ENCODE measurements around the gene LTB4R2. TPM values are rescaled to one million over a fixed set of nuclear protein-coding genes. Genes with fewer than 3 reads are reported as not detected.

The LTB4R2 gene
- total and polyA plus RNA-seq, 2 donors (not counting 1 experiment from before 2014, with no cell fraction given) = 0.23 to 1.8 TPM

DNA sequence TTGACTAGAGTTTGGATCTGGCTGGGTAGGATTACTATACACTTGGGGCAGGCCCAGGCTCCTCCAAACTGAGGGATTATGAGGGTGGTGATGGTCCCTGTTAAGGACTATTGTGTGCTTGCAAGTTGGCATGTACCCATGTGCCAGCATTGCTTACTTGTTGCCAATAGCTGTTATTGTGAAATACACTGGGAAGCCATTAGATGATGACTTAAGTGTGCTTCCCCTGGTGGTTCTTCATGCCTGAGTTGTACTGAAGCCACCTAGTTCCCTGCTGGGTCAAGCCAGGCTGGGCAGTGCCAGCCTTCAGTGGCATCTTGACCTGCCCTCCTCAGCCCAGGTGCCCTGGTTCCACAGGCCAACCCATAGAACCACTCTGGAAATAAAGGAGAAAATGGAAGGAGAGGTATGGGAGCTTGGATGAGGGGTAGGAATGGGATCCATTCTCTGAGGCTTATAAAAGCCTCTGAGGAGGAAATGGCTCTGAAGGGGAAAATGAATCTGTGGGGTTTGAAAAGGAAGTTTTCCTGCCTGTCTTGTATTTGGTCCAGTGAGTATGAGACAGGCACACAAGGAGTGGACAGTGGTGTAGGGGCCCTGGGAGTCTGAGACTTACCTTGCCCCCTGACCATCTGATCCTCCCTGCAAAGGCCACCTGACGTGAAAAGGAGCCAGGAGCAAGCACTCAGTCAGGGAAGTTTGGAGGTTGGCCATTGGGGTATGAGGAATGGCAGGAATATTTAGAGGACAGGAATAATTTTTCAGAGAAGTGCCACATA lies 2.1 kb downstream of the LTB4R2 start:
- H2AFZ ChIP-seq (ENCODE audit: low read length) = no peak overlapping the region
- TF ChIP-seq, protein P1, sequence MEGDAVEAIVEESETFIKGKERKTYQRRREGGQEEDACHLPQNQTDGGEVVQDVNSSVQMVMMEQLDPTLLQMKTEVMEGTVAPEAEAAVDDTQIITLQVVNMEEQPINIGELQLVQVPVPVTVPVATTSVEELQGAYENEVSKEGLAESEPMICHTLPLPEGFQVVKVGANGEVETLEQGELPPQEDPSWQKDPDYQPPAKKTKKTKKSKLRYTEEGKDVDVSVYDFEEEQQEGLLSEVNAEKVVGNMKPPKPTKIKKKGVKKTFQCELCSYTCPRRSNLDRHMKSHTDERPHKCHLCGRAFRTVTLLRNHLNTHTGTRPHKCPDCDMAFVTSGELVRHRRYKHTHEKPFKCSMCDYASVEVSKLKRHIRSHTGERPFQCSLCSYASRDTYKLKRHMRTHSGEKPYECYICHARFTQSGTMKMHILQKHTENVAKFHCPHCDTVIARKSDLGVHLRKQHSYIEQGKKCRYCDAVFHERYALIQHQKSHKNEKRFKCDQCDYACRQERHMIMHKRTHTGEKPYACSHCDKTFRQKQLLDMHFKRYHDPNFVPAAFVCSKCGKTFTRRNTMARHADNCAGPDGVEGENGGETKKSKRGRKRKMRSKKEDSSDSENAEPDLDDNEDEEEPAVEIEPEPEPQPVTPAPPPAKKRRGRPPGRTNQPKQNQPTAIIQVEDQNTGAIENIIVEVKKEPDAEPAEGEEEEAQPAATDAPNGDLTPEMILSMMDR (conservative IDR thresholded peaks at IDR 0.05 in 1 of 2, IDR thresholded peaks at IDR 0.05 in 1 of 2; ENCODE audit: low read depth in 1 of 2, low read length in 2 of 2) = no peak
- no peak for TF ChIP-seq EZH2 (IDR thresholded peaks at IDR 0.05; ENCODE audit: low read length, missing control alignments)
- H3K36me3 ChIP-seq (ENCODE audit: control insufficient read depth, insufficient read depth, low read length) = peaks cover 2% of the 10 kb centered on the region
- DNase-seq (ENCODE audit: low read depth in 2 of 2) = peak in 1 of 2 donors; percentile 29
- H3K4me1 ChIP-seq (ENCODE audit: control insufficient read depth, extremely low read depth, insufficient read depth, low read length) = peaks cover 13% of the 10 kb centered on the region
- H3K9ac ChIP-seq (ENCODE audit: insufficient read depth, low read length) = no peak overlapping the region
- no peaks in the 10 kb centered on the region for H3K27me3 ChIP-seq (ENCODE audit: control insufficient read depth, insufficient read depth, low read length)
- no peak overlapping the region for H3K4me2 ChIP-seq (ENCODE audit: extremely low read depth, insufficient read depth, low read length)
- H3K79me2 ChIP-seq (ENCODE audit: control insufficient read depth, insufficient read depth, low read length) = no peaks in the 10 kb centered on the region
- H3K27ac ChIP-seq (ENCODE audit: insufficient read depth, low read length) = no peak overlapping the region
- no peaks in the 10 kb centered on the region for H4K20me1 ChIP-seq (ENCODE audit: control insufficient read depth, extremely low read depth, insufficient read depth, low read length)
- H3K9me3 ChIP-seq (ENCODE audit: control insufficient read depth, insufficient read depth, low read depth, low read length) = no peaks in the 10 kb centered on the region
- no peak overlapping the region for H3K4me3 ChIP-seq (replicated peaks in 1 of 4; ENCODE audit: control extremely low read depth in 1 of 4, insufficient read depth in 1 of 4, low read depth in 3 of 4, low read length in 4 of 4)

DNA sequence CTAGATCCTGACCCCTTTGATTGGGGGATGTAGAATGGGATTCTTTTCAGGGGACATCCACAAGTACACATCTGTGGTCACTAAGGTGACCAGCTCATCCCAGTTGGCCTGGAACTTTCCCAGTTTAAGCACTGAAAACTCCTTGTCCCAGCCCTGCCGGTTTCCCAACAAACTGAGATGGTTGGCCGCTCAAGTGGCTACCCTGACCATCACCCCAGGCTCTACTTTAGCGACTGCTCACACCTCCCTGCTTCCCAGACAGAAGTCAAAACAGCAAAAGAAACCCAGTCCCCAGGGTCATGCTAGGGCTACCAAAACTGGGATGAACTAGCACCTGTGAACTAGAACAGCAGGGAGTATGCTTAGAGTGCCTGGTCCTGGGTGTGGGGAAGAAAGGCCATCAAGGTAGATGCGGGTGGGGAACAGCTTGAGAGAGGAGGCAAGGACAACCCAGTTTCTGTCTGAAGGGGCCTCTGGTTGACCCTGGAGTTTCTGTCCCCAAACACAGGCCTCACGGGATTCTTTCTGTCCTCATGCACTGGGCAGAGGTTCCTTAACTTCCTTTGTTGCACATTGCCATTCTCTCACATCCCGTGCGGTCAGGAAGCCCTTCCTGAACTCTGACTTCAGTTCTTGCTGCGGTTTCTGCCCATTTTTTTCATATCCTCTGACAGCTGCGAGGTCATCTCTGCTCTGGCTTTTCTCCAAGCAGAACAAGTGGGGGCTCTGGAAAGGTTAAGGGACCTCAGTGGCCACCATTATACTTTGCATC lies 3.0 kb downstream of the LTB4R2 start:
- DNase-seq (ENCODE audit: low read depth in 2 of 2) = peak in 1 of 2 donors; percentile 34
- H3K36me3 ChIP-seq (ENCODE audit: control insufficient read depth, insufficient read depth, low read length) = no peaks in the 10 kb centered on the region
- no peak overlapping the region for H3K27ac ChIP-seq (ENCODE audit: insufficient read depth, low read length)
- no peak overlapping the region for H3K4me2 ChIP-seq (ENCODE audit: extremely low read depth, insufficient read depth, low read length)
- H3K79me2 ChIP-seq (ENCODE audit: control insufficient read depth, insufficient read depth, low read length) = no peaks in the 10 kb centered on the region
- peaks cover 16% of the 10 kb centered on the region for H3K4me1 ChIP-seq (ENCODE audit: control insufficient read depth, extremely low read depth, insufficient read depth, low read length)
- H3K4me3 ChIP-seq (replicated peaks in 1 of 4; ENCODE audit: control extremely low read depth in 1 of 4, insufficient read depth in 1 of 4, low read depth in 3 of 4, low read length in 4 of 4) = no peak overlapping the region
- TF ChIP-seq, protein P1 (conservative IDR thresholded peaks at IDR 0.05 in 1 of 2, IDR thresholded peaks at IDR 0.05 in 1 of 2; ENCODE audit: low read depth in 1 of 2, low read length in 2 of 2) = no peak
- TF ChIP-seq EZH2 (IDR thresholded peaks at IDR 0.05; ENCODE audit: low read length, missing control alignments) = no peak
- H4K20me1 ChIP-seq (ENCODE audit: control insufficient read depth, extremely low read depth, insufficient read depth, low read length) = no peaks in the 10 kb centered on the region
- H3K9ac ChIP-seq (ENCODE audit: insufficient read depth, low read length) = no peak overlapping the region
- H3K27me3 ChIP-seq (ENCODE audit: control insufficient read depth, insufficient read depth, low read length) = no peaks in the 10 kb centered on the region
- no peaks in the 10 kb centered on the region for H3K9me3 ChIP-seq (ENCODE audit: control insufficient read depth, insufficient read depth, low read depth, low read length)
- H2AFZ ChIP-seq (ENCODE audit: low read length) = no peak overlapping the region

DNA sequence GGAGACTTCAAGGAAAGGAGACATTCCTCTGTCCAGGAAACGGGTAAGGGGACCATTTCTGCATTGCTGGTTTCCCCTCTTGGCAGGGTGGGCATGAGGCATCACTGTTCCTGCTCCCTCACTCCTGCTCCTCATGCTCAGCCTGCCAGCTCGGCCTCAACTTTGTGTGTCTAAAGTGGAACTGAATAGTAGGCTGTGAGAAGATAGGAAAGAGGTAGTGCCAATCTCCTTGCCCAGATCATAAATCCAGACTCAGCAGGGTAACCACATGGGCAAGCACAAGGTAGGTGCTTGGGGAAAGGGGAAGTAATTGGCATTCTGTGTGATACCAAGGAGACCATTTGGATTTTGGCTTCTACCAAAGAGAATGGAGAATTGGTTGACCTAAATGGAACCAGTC lies 4.0 kb downstream of the LTB4R2 start:
- TF ChIP-seq EZH2 (IDR thresholded peaks at IDR 0.05; ENCODE audit: low read length, missing control alignments) = no peak
- TF ChIP-seq, protein P1 (conservative IDR thresholded peaks at IDR 0.05 in 1 of 2, IDR thresholded peaks at IDR 0.05 in 1 of 2; ENCODE audit: low read depth in 1 of 2, low read length in 2 of 2) = no peak
- Histone ChIP-seq H4K20me1 (ENCODE audit: control insufficient read depth, extremely low read depth, insufficient read depth, low read length) (no peaks in the 10 kb centered on the region), H3K9me3 (ENCODE audit: control insufficient read depth, insufficient read depth, low read depth, low read length) (no peaks in the 10 kb centered on the region), H3K4me2 (ENCODE audit: extremely low read depth, insufficient read depth, low read length) (no peak overlapping the region), H3K4me1 (ENCODE audit: control insufficient read depth, extremely low read depth, insufficient read depth, low read length) (peaks cover 16% of the 10 kb centered on the region), H3K4me3 (replicated peaks in 1 of 4; ENCODE audit: control extremely low read depth in 1 of 4, insufficient read depth in 1 of 4, low read depth in 3 of 4, low read length in 4 of 4) (no peak overlapping the region), H2AFZ (ENCODE audit: low read length) (no peak overlapping the region), H3K9ac (ENCODE audit: insufficient read depth, low read length) (no peak overlapping the region), H3K36me3 (ENCODE audit: control insufficient read depth, insufficient read depth, low read length) (no peaks in the 10 kb centered on the region), H3K79me2 (ENCODE audit: control insufficient read depth, insufficient read depth, low read length) (no peaks in the 10 kb centered on the region), H3K27ac (ENCODE audit: insufficient read depth, low read length) (no peak overlapping the region), H3K27me3 (ENCODE audit: control insufficient read depth, insufficient read depth, low read length) (peaks cover 7% of the 10 kb centered on the region)
- DNase-seq (ENCODE audit: low read depth in 2 of 2) = no peak
